CD4-positive, alpha-beta T cell (primary cell): ENCODE data around the gene TPP2. TPM values are rescaled to one million over a fixed set of nuclear protein-coding genes. Genes with fewer than 3 reads are reported as not detected.

Source experiments
- ATAC-seq: fragments of 200-7000 bp; cut with Tn5 transposase; one replicate; pipeline ENCODE4 v1.10.0; 2022; ENCODE audit warnings: mild to moderate bottlenecking; ENCODE audit not compliant: poor library complexity
- CTCF ChIA-PET: fragments of 350-600 bp; sonication (Branson Sonifier 250); formaldehyde crosslinking; loops from one replicate; lab custom pipeline; 2021; ENCODE audit warnings: antibody characterized with exemption, inconsistent platforms; lab: Charles Lee
- POLR2A ChIA-PET: fragments of 350-600 bp; sonication (Branson Sonifier 250); formaldehyde crosslinking; loops from one replicate; lab custom pipeline; 2021; ENCODE audit warnings: antibody characterized with exemption, inconsistent platforms; lab: Charles Lee
- DNase-seq, 14 experiments: peaks; one replicate each; pipeline ENCODE4 v3.0.0-alpha.2; 2013 to 2020; ENCODE audit warnings: mixed read lengths in 2 of 14
- H3K27ac ChIP-seq, 2 donors: one replicate each; pipeline versions ENCODE4 v1.5.1 to v1.7.0; 2013; ENCODE audit warnings: low read length in 2 of 2, low read depth in 1 of 2, mild to moderate bottlenecking in 1 of 2
- H3K27me3 ChIP-seq, 2 experiments: 1 replicate in 1 of 2; 2 replicates in 1 of 2; pipeline versions ENCODE4 v1.6.1 to v1.7.0; 2013; ENCODE audit warnings: low read length in 2 of 2, control low read depth in 1 of 2, mild to moderate bottlenecking in 1 of 2, moderate library complexity in 1 of 2; ENCODE audit not compliant: insufficient read depth in 2 of 2, control insufficient read depth in 1 of 2
- H3K36me3 ChIP-seq: one replicate; pipeline ENCODE4 v1.6.1; 2013; ENCODE audit warnings: low read length, control low read depth; ENCODE audit not compliant: insufficient read depth
- H3K4me1 ChIP-seq: one replicate; pipeline ENCODE4 v1.6.1; 2013; ENCODE audit warnings: low read length, control low read depth; ENCODE audit not compliant: insufficient read depth
- H3K4me3 ChIP-seq: one replicate; pipeline ENCODE4 v1.5.1; 2013; ENCODE audit warnings: mild to moderate bottlenecking, low read length, moderate library complexity
- H3K9me3 ChIP-seq, 2 experiments: 1 replicate in 1 of 2; 2 replicates in 1 of 2; pipeline versions ENCODE4 v1.6.1 to v1.7.0; 2013; ENCODE audit warnings: low read length in 2 of 2, mild to moderate bottlenecking in 2 of 2, control low read depth in 1 of 2, moderate library complexity in 1 of 2; ENCODE audit not compliant: control insufficient read depth in 1 of 2, insufficient read depth in 1 of 2
- H3K27ac Mint-ChIP-seq: one replicate; pipeline ENCODE4 v1.8.0; 2020; ENCODE audit warnings: mixed read lengths
- H3K27me3 Mint-ChIP-seq: one replicate; pipeline ENCODE4 v1.8.0; 2021; ENCODE audit warnings: mixed read lengths
- H3K36me3 Mint-ChIP-seq: one replicate; pipeline ENCODE4 v1.8.0; 2021; ENCODE audit warnings: low read depth, mixed read lengths
- H3K4me1 Mint-ChIP-seq: one replicate; pipeline ENCODE4 v1.8.0; 2021; ENCODE audit warnings: low read depth, mixed read lengths
- H3K4me3 Mint-ChIP-seq: one replicate; pipeline ENCODE4 v1.8.0; 2020; ENCODE audit warnings: mild to moderate bottlenecking, mixed read lengths
- H3K9me3 Mint-ChIP-seq: one replicate; pipeline ENCODE4 v1.8.0; 2020; ENCODE audit warnings: mixed read lengths
- CTCF ChIP-seq: fragments of 200-600 bp; IDR thresholded peaks from one replicate; pipeline ENCODE4 v1.8.0; 2022; ENCODE audit warnings: antibody characterized with exemption, mild to moderate bottlenecking
- intact Hi-C, 2 experiments: fragments of 100-400 bp; cut with DNase I in 1 of 2; cut with micrococcal nuclease in 1 of 2; formaldehyde crosslinking; loops; one replicate each; pipeline versions ENCODE4 v1.15.1 to v1.9.0; 2023 to 2025; cut with DNase I, micrococcal nuclease
- total RNA-seq, 174 experiments: library from RNA in 2 of 174; stranded (reverse) in 2 of 174; gene quantifications; one replicate each; pipeline ENCODE4 v1.2.3 and lab custom pipeline; 2021 to 2026

TPP2 gene
- total RNA-seq, 2 experiments from 2014 or later: 146 to 147 TPM

GRCh38 chr13:102582256-102582655 lies 14.5 kb upstream of the TPP2 start:
- no peak for TF ChIP-seq CTCF
- ChIA-PET POLR2A (interaction anchor here (1.3 to 7.1 kb wide), 3 partner anchors 13 to 265 kb away, joined by 3 to 46 read pairs (median 15); partner anchors contain the start of genes ERCC5 and TPP2), CTCF (interaction anchor here (1.1 to 1.4 kb wide), 2 partner anchors 10 to 13 kb away, joined by 3 read pairs; no protein-coding TSS in a partner anchor)
- no peaks in the 10 kb centered on the region for H3K9me3 ChIP-seq
- H3K9me3 Mint-ChIP-seq: no peaks in the 10 kb centered on the region
- DNase-seq (peak in 1 of 14 experiments; percentile 53), ATAC-seq (no peak)
- H3K27ac ChIP-seq: no peak overlapping the region
- peaks cover 4% of the 10 kb centered on the region for H3K27me3 Mint-ChIP-seq
- no peaks in the 10 kb centered on the region for H3K36me3 ChIP-seq
- intact Hi-C loops: loop anchor here (5.0 kb wide), 1 partner anchor 35 kb away; no protein-coding TSS in a partner anchor
- peaks cover 4% of the 10 kb centered on the region for H3K4me1 ChIP-seq
- H3K27ac Mint-ChIP-seq: no peak overlapping the region
- no peak overlapping the region for H3K4me3 ChIP-seq
- no peaks in the 10 kb centered on the region for H3K27me3 ChIP-seq
- H3K4me3 Mint-ChIP-seq: no peak overlapping the region
- peaks cover 8% of the 10 kb centered on the region for H3K4me1 Mint-ChIP-seq
- H3K36me3 Mint-ChIP-seq: no peaks in the 10 kb centered on the region

GRCh38 chr13:102584434-102584833 lies 12.4 kb upstream of the TPP2 start:
- CTCF ChIA-PET: interaction anchor here (1.5 kb wide), 1 partner anchor 93 kb away, joined by 3 read pairs; no protein-coding TSS in a partner anchor
- POLR2A ChIA-PET: interaction anchor here (7.1 kb wide), 1 partner anchor 11 kb away, joined by 46 read pairs; the partner anchor contains the start of gene TPP2

GRCh38 chr13:102586615-102587014 lies 10.2 kb upstream of the TPP2 start:
- Mint-ChIP-seq H3K9me3 (no peaks in the 10 kb centered on the region), H3K4me3 (no peak overlapping the region), H3K36me3 (no peaks in the 10 kb centered on the region), H3K4me1 (peaks cover 11% of the 10 kb centered on the region), H3K27ac (no peak overlapping the region), H3K27me3 (no peaks in the 10 kb centered on the region)
- no peak overlapping the region for H3K27ac ChIP-seq
- no peak for TF ChIP-seq CTCF
- intact Hi-C loops: no loop called here
- no peak overlapping the region for H3K4me3 ChIP-seq
- ATAC-seq (no peak), DNase-seq (no peak)
- POLR2A ChIA-PET: interaction anchor here (0.6 to 7.1 kb wide), 3 partner anchors 9 to 259 kb away, joined by 3 to 46 read pairs (median 3); partner anchors contain the start of genes ERCC5 and TPP2
- no peaks in the 10 kb centered on the region for H3K9me3 ChIP-seq
- no peaks in the 10 kb centered on the region for H3K36me3 ChIP-seq
- peaks cover 10% of the 10 kb centered on the region for H3K4me1 ChIP-seq
- H3K27me3 ChIP-seq: no peaks in the 10 kb centered on the region
- CTCF ChIA-PET: interaction anchor here (2.3 kb wide), 1 partner anchor 9 kb away, joined by 5 read pairs; no protein-coding TSS in a partner anchor

More at GRCh38 chr13:102584434-102584833, 12.4 kb upstream of the TPP2 start:
- H3K4me3 Mint-ChIP-seq: no peak overlapping the region
- ATAC-seq: no peak
- Histone ChIP-seq H3K27me3 (no peaks in the 10 kb centered on the region), H3K27ac (no peak overlapping the region), H3K4me3 (no peak overlapping the region), H3K36me3 (no peaks in the 10 kb centered on the region), H3K4me1 (peaks cover 7% of the 10 kb centered on the region), H3K9me3 (no peaks in the 10 kb centered on the region)
- H3K27me3 Mint-ChIP-seq: peaks cover 4% of the 10 kb centered on the region
- peaks cover 8% of the 10 kb centered on the region for H3K4me1 Mint-ChIP-seq
- no peak for TF ChIP-seq CTCF
- no peaks in the 10 kb centered on the region for H3K9me3 Mint-ChIP-seq
- intact Hi-C loops: loop anchor here (5.0 kb wide), 1 partner anchor 33 kb away; no protein-coding TSS in a partner anchor
- DNase-seq: peak in 1 of 14 experiments; percentile 27
- H3K27ac Mint-ChIP-seq: no peak overlapping the region
- H3K36me3 Mint-ChIP-seq: no peaks in the 10 kb centered on the region
